ENCODE measurements around the gene ASPN.

DNA sequence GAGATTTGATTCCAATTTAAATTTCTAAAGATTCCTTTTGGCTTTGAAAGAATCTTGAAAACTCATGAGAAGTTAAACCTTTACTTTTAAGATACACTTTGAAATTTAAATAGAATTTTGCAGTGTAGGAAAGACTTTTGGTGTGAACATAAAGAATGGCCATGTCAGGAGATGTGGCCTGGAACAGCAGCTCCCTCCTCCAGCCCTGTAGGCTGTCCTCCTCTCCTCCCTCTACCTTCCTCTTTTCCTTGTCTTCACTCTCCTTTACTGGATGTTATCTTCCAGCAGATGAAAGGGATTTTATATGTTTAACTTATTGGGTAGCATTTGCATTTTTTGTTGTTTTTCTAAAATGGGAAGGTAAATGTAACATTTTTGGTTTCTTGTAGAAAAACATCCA, 18.9 kb downstream of the ASPN start:
- TF ChIP-seq, protein P1, sequence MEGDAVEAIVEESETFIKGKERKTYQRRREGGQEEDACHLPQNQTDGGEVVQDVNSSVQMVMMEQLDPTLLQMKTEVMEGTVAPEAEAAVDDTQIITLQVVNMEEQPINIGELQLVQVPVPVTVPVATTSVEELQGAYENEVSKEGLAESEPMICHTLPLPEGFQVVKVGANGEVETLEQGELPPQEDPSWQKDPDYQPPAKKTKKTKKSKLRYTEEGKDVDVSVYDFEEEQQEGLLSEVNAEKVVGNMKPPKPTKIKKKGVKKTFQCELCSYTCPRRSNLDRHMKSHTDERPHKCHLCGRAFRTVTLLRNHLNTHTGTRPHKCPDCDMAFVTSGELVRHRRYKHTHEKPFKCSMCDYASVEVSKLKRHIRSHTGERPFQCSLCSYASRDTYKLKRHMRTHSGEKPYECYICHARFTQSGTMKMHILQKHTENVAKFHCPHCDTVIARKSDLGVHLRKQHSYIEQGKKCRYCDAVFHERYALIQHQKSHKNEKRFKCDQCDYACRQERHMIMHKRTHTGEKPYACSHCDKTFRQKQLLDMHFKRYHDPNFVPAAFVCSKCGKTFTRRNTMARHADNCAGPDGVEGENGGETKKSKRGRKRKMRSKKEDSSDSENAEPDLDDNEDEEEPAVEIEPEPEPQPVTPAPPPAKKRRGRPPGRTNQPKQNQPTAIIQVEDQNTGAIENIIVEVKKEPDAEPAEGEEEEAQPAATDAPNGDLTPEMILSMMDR (IDR thresholded peaks at IDR 0.05): no peak
- no peak for TF ChIP-seq EP300 (IDR thresholded peaks at IDR 0.05)
